ENCODE data around the gene CELF1. TPM values are rescaled to one million over a fixed set of nuclear protein-coding genes. Genes with fewer than 3 reads are reported as not detected.

Gene CELF1
- total RNA-seq, 1 experiment from 2014 or later = 152 TPM

- H3K9me3 ChIP-seq = no peaks in the 10 kb centered on the region
- POLR2A ChIA-PET = no interaction called here
- H3K27ac Mint-ChIP-seq (ENCODE audit: unreplicated experiment) = peak overlapping the region; percentile 26
- intact Hi-C loops (cut with micrococcal nuclease; ENCODE audit: unreplicated experiment) = loop anchor here (10.0 kb wide), 1 partner anchor 66 kb away; the partner anchor contains the start of gene CELF1
- no TSS peak for BruUV-seq (replicated peaks)
- no peaks in the 10 kb centered on the region for H3K4me1 ChIP-seq
- no peak for TF ChIP-seq CTCF (IDR thresholded peaks at IDR 0.05; ENCODE audit: insufficient read depth in 1 of 2, low read depth in 1 of 2, low read length in 1 of 2, severe bottlenecking in 1 of 2, unreplicated experiment in 1 of 2)
- DNase-seq = no peak
- CTCF ChIA-PET = no interaction called here
- H3K9me3 Mint-ChIP-seq (ENCODE audit: unreplicated experiment) = no peaks in the 10 kb centered on the region
- H3K4me3 Mint-ChIP-seq (ENCODE audit: unreplicated experiment) = no peak overlapping the region
- no peak overlapping the region for H3K4me3 ChIP-seq (ENCODE audit: low read depth, low read length)
- H3K27me3 ChIP-seq (replicated peaks; ENCODE audit: control insufficient read depth, insufficient read depth, low read length) = no peaks in the 10 kb centered on the region
- H3K36me3 ChIP-seq (ENCODE audit: control insufficient read depth, insufficient read depth, low read length) = peaks cover 7% of the 10 kb centered on the region
- H3K27me3 Mint-ChIP-seq (ENCODE audit: insufficient read depth, unreplicated experiment) = no peaks in the 10 kb centered on the region
- H3K36me3 Mint-ChIP-seq (ENCODE audit: insufficient read depth, unreplicated experiment) = peaks cover 86% of the 10 kb centered on the region
- peaks cover 9% of the 10 kb centered on the region for H3K4me1 Mint-ChIP-seq (ENCODE audit: low read depth, unreplicated experiment)
Observed at GRCh38 chr11:47488674-47489394, 64.1 kb downstream of the CELF1 start.

GRCh38 chr11:47488111-47488510, 64.8 kb downstream of the CELF1 start:
- Mint-ChIP-seq H3K27ac (ENCODE audit: unreplicated experiment) (no peak overlapping the region), H3K9me3 (ENCODE audit: unreplicated experiment) (no peaks in the 10 kb centered on the region), H3K4me3 (ENCODE audit: unreplicated experiment) (no peak overlapping the region), H3K4me1 (ENCODE audit: low read depth, unreplicated experiment) (peaks cover 9% of the 10 kb centered on the region), H3K36me3 (ENCODE audit: insufficient read depth, unreplicated experiment) (peaks cover 88% of the 10 kb centered on the region), H3K27me3 (ENCODE audit: insufficient read depth, unreplicated experiment) (no peaks in the 10 kb centered on the region)
- TF ChIP-seq CTCF (IDR thresholded peaks at IDR 0.05; ENCODE audit: insufficient read depth in 1 of 2, low read depth in 1 of 2, low read length in 1 of 2, severe bottlenecking in 1 of 2, unreplicated experiment in 1 of 2) = no peak
- H3K4me3 ChIP-seq (ENCODE audit: low read depth, low read length) = no peak overlapping the region
- H3K27me3 ChIP-seq (replicated peaks; ENCODE audit: control insufficient read depth, insufficient read depth, low read length) = no peaks in the 10 kb centered on the region
- H3K9me3 ChIP-seq = no peaks in the 10 kb centered on the region
- BruUV-seq (replicated peaks) = no TSS peak
- H3K4me1 ChIP-seq = no peaks in the 10 kb centered on the region
- ChIA-PET CTCF (no interaction called here), POLR2A (no interaction called here)
- H3K36me3 ChIP-seq (ENCODE audit: control insufficient read depth, insufficient read depth, low read length) = peaks cover 7% of the 10 kb centered on the region
- intact Hi-C loops (cut with micrococcal nuclease; ENCODE audit: unreplicated experiment) = loop anchor here (10.0 kb wide), 1 partner anchor 67 kb away; the partner anchor contains the start of gene CELF1
- no peak for DNase-seq

- Histone ChIP-seq H3K27me3 (replicated peaks; ENCODE audit: control insufficient read depth, insufficient read depth, low read length) (no peaks in the 10 kb centered on the region), H3K4me1 (no peaks in the 10 kb centered on the region), H3K4me3 (ENCODE audit: low read depth, low read length) (no peak overlapping the region), H3K36me3 (ENCODE audit: control insufficient read depth, insufficient read depth, low read length) (peaks cover 7% of the 10 kb centered on the region), H3K9me3 (no peaks in the 10 kb centered on the region)
- Mint-ChIP-seq H3K27me3 (ENCODE audit: insufficient read depth, unreplicated experiment) (no peaks in the 10 kb centered on the region), H3K4me1 (ENCODE audit: low read depth, unreplicated experiment) (peaks cover 9% of the 10 kb centered on the region), H3K4me3 (ENCODE audit: unreplicated experiment) (no peak overlapping the region), H3K36me3 (ENCODE audit: insufficient read depth, unreplicated experiment) (peaks cover 91% of the 10 kb centered on the region), H3K27ac (ENCODE audit: unreplicated experiment) (no peak overlapping the region), H3K9me3 (ENCODE audit: unreplicated experiment) (no peaks in the 10 kb centered on the region)
- no TSS peak for BruUV-seq (replicated peaks)
- DNase-seq = no peak
- ChIA-PET POLR2A (no interaction called here), CTCF (interaction anchor here (0.5 kb wide), 1 partner anchor 33 kb away, joined by 3 read pairs; no protein-coding TSS in a partner anchor)
- intact Hi-C loops (cut with micrococcal nuclease; ENCODE audit: unreplicated experiment) = loop anchor here (10.0 kb wide), 1 partner anchor 67 kb away; the partner anchor contains the start of gene CELF1
- no peak for TF ChIP-seq CTCF (IDR thresholded peaks at IDR 0.05; ENCODE audit: insufficient read depth in 1 of 2, low read depth in 1 of 2, low read length in 1 of 2, severe bottlenecking in 1 of 2, unreplicated experiment in 1 of 2)
Observed at GRCh38 chr11:47487421-47487820, 65.5 kb downstream of the CELF1 start.
